HEK293 (cell line): Measurements from ENCODE around the gene KANSL3.

Experiments
- PRDM10 ChIP-seq: fragments of 450-650 bp; formaldehyde crosslinking; IDR thresholded peaks from 2 replicates; pipeline ENCODE4 v1.5.1; 2016; ENCODE audit warnings: missing biosample characterization, missing genetic modification characterization
- SCRT2 ChIP-seq: fragments of 450-650 bp; formaldehyde crosslinking; IDR thresholded peaks from 2 replicates; pipeline ENCODE4 v1.5.1; 2016; ENCODE audit warnings: missing biosample characterization, missing genetic modification characterization
- TSHZ1 ChIP-seq: fragments of 450-650 bp; formaldehyde crosslinking; IDR thresholded peaks from 2 replicates; pipeline ENCODE4 v1.5.1; 2016; ENCODE audit warnings: missing biosample characterization, missing genetic modification characterization, borderline replicate concordance
- ZBTB11 ChIP-seq: fragments of 450-650 bp; formaldehyde crosslinking; conservative IDR thresholded peaks from 2 replicates; pipeline ENCODE4 v1.5.1; 2016; ENCODE audit warnings: low read depth, missing biosample characterization, missing genetic modification characterization
- ZBTB49 ChIP-seq: fragments of 450-650 bp; formaldehyde crosslinking; IDR thresholded peaks from 2 replicates; pipeline ENCODE4 v1.5.1; 2016; ENCODE audit warnings: missing biosample characterization, missing genetic modification characterization, low read depth
- ZNF140 ChIP-seq: fragments of 450-650 bp; formaldehyde crosslinking; IDR thresholded peaks from 2 replicates; pipeline ENCODE4 v1.5.1; 2016; ENCODE audit warnings: missing biosample characterization, missing genetic modification characterization
- ZNF174 ChIP-seq: fragments of 450-650 bp; formaldehyde crosslinking; IDR thresholded peaks from 2 replicates; pipeline ENCODE4 v1.5.0; 2017; ENCODE audit warnings: missing biosample characterization, mild to moderate bottlenecking, missing genetic modification characterization
- ZNF26 ChIP-seq: fragments of 450-650 bp; formaldehyde crosslinking; IDR thresholded peaks from 2 replicates; pipeline ENCODE4 v1.5.1; 2016; ENCODE audit warnings: missing biosample characterization, missing genetic modification characterization
- ZNF398 ChIP-seq: fragments of 450-650 bp; formaldehyde crosslinking; IDR thresholded peaks from 2 replicates; pipeline ENCODE4 v1.5.1; 2017; ENCODE audit warnings: missing biosample characterization, missing genetic modification characterization
- ZNF416 ChIP-seq: fragments of 450-650 bp; formaldehyde crosslinking; IDR thresholded peaks from 2 replicates; pipeline ENCODE4 v1.5.1; 2016; ENCODE audit warnings: missing biosample characterization, missing genetic modification characterization
- ZNF473 ChIP-seq: fragments of 450-650 bp; formaldehyde crosslinking; IDR thresholded peaks from 2 replicates; pipeline ENCODE4 v1.5.1; 2017; ENCODE audit warnings: missing biosample characterization, missing genetic modification characterization
- ZNF510 ChIP-seq: fragments of 450-650 bp; formaldehyde crosslinking; IDR thresholded peaks from 2 replicates; pipeline ENCODE4 v1.5.1; 2018; ENCODE audit warnings: mild to moderate bottlenecking, missing genetic modification characterization, missing biosample characterization; ENCODE audit not compliant: insufficient replicate concordance
- ZNF610 ChIP-seq: fragments of 450-650 bp; formaldehyde crosslinking; IDR thresholded peaks from 2 replicates; pipeline ENCODE4 v1.5.1; 2016; ENCODE audit warnings: missing biosample characterization, missing genetic modification characterization, borderline replicate concordance
- ZNF704 ChIP-seq: fragments of 450-650 bp; formaldehyde crosslinking; IDR thresholded peaks from 2 replicates; pipeline ENCODE4 v1.5.1; 2016; ENCODE audit warnings: missing biosample characterization, missing genetic modification characterization
- ZNF837 ChIP-seq: fragments of 450-650 bp; formaldehyde crosslinking; IDR thresholded peaks from 2 replicates; pipeline ENCODE4 v1.5.1; 2016; ENCODE audit warnings: missing biosample characterization, missing genetic modification characterization

Gene KANSL3

GRCh38 chr2:96556441-96557330, 81.4 kb downstream of the KANSL3 start (continued):
- TF ChIP-seq ZNF174 (tag by site-specific recombination) (no peak), ZNF416 (no peak), ZNF398 (0 out of 2 replicates have a peak, but pooled peaks have one; percentile 13), ZNF610 (tag by site-specific recombination) (no peak), ZNF140 (tag by site-specific recombination) (peak; percentile 66; the same call in 1 of the 2 replicates), PRDM10 (tag by site-specific recombination) (no peak), SCRT2 (tag by site-specific recombination) (peak; percentile 73), ZNF704 (tag by site-specific recombination) (no peak), ZNF473 (tag by site-specific recombination) (no peak), ZNF26 (no peak; the same call in 1 of the 2 replicates), ZNF837 (tag by site-specific recombination) (no peak), TSHZ1 (tag by site-specific recombination) (peak; percentile 39; the same call in 1 of the 2 replicates), ZNF510 (tag by site-specific recombination) (no peak), ZBTB49 (tag by site-specific recombination) (no peak), ZBTB11 (no peak)
